DND-41 (cell line): ENCODE measurements around the gene SCGB1A1.

Experiments
- EZH2 ChIP-seq: IDR thresholded peaks from 3 replicates; pipeline ENCODE4 v1.6.1; 2012; ENCODE audit warnings: borderline replicate concordance, low read depth, mild to moderate bottlenecking, moderate library complexity, low read length, inconsistent platforms; ENCODE audit not compliant: severe bottlenecking
- TF ChIP-seq, protein P1 (sequence below): IDR thresholded peaks from 2 replicates; pipeline ENCODE4 v1.5.1; 2012; ENCODE audit warnings: borderline replicate concordance, low read length, moderate library complexity, mild to moderate bottlenecking; ENCODE audit not compliant: poor library complexity, severe bottlenecking; ENCODE audit errors: extremely low read depth

GRCh38 chr11:62458212-62459002, 39.6 kb downstream of the SCGB1A1 start:
- TF ChIP-seq, protein P1, sequence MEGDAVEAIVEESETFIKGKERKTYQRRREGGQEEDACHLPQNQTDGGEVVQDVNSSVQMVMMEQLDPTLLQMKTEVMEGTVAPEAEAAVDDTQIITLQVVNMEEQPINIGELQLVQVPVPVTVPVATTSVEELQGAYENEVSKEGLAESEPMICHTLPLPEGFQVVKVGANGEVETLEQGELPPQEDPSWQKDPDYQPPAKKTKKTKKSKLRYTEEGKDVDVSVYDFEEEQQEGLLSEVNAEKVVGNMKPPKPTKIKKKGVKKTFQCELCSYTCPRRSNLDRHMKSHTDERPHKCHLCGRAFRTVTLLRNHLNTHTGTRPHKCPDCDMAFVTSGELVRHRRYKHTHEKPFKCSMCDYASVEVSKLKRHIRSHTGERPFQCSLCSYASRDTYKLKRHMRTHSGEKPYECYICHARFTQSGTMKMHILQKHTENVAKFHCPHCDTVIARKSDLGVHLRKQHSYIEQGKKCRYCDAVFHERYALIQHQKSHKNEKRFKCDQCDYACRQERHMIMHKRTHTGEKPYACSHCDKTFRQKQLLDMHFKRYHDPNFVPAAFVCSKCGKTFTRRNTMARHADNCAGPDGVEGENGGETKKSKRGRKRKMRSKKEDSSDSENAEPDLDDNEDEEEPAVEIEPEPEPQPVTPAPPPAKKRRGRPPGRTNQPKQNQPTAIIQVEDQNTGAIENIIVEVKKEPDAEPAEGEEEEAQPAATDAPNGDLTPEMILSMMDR: no peak
- no peak for TF ChIP-seq EZH2
